ENCODE measurements around the gene CTSW.

Gene CTSW

GRCh38 chr11:65928667-65929066 lies 49.0 kb downstream of the CTSW start:
- no peak for DNase-seq (ENCODE audit: low read depth)

- no peak for DNase-seq (ENCODE audit: low read depth)
Measured at GRCh38 chr11:65931773-65932557, 52.3 kb downstream of the CTSW start.

GRCh38 chr11:65932558-65932919 lies 52.9 kb downstream of the CTSW start:
- DNase-seq (ENCODE audit: low read depth) = peak; percentile 28

Data from amniotic epithelial cell (primary cell).